ENCODE data around the gene CENPQ.
A peak's percentile ranks its signal among the peaks of the same experiment; 100 is the strongest.
"Not testable (repeated sequence)": the region's sequence is repeated elsewhere in the genome, so short reads cannot be mapped to it uniquely, and the experiment has no call there.

CENPQ gene

GRCh38 chr6:49462927-49463611 lies at the start of gene CENPQ, which contains the start of gene MMUT:
Gene CENPQ, plus strand, starts transcription at chr6:49463370. Its CDS starts 6,807 bp downstream, at chr6:49470177.
Gene MMUT, minus strand, starts transcription at chr6:49463253. Its CDS starts 3,787 bp downstream, at chr6:49459466.
- DNase-seq (ENCODE audit: extremely low read depth in 1 of 2, low read depth in 1 of 2) = peak; percentile 78 to 90

- no peak for DNase-seq (ENCODE audit: extremely low read depth in 1 of 2, low read depth in 1 of 2)
These were observed 47.8 kb upstream of the CENPQ start for GRCh38 chr6:49415358-49415757.

- no peak for DNase-seq (ENCODE audit: extremely low read depth in 1 of 2, low read depth in 1 of 2)
These were observed 47.0 kb upstream of the CENPQ start for GRCh38 chr6:49416195-49416594.

- DNase-seq (ENCODE audit: extremely low read depth in 1 of 2, low read depth in 1 of 2) = no peak
These were observed 39.4 kb upstream of the CENPQ start for GRCh38 chr6:49423817-49424216.

- DNase-seq (ENCODE audit: extremely low read depth in 1 of 2, low read depth in 1 of 2) = no peak
These were observed 33.0 kb upstream of the CENPQ start for GRCh38 chr6:49430187-49430586.

GRCh38 chr6:49430866-49431265 lies 32.3 kb upstream of the CENPQ start:
- DNase-seq (ENCODE audit: extremely low read depth in 1 of 2, low read depth in 1 of 2) = no peak

- DNase-seq (ENCODE audit: extremely low read depth in 1 of 2, low read depth in 1 of 2) = no peak
These were observed 9.9 kb upstream of the CENPQ start for GRCh38 chr6:49453221-49453620.

GRCh38 chr6:49454787-49455709 lies 8.1 kb upstream of the CENPQ start:
- DNase-seq (ENCODE audit: extremely low read depth in 1 of 2, low read depth in 1 of 2) = no peak

- DNase-seq (ENCODE audit: extremely low read depth in 1 of 2, low read depth in 1 of 2) = no peak
These were observed 5.4 kb upstream of the CENPQ start for GRCh38 chr6:49457771-49458170.

- no peak for DNase-seq (ENCODE audit: extremely low read depth in 1 of 2, low read depth in 1 of 2)
These were observed 1.1 kb upstream of the CENPQ start for GRCh38 chr6:49462071-49462470.

- no peak for DNase-seq (ENCODE audit: extremely low read depth in 1 of 2, low read depth in 1 of 2)
These were observed 607 bp upstream of the CENPQ start for GRCh38 chr6:49462599-49462926.

- no peak for DNase-seq (ENCODE audit: extremely low read depth in 1 of 2, low read depth in 1 of 2)
These were observed 420 bp downstream of the CENPQ start for GRCh38 chr6:49463612-49463967.

GRCh38 chr6:49464691-49465090 lies 1.5 kb downstream of the CENPQ start:
- no peak for DNase-seq (ENCODE audit: extremely low read depth in 1 of 2, low read depth in 1 of 2)

- DNase-seq (ENCODE audit: extremely low read depth in 1 of 2, low read depth in 1 of 2) = no peak
These were observed 4.9 kb downstream of the CENPQ start for GRCh38 chr6:49468042-49468441.

GRCh38 chr6:49476564-49476963 lies 13.4 kb downstream of the CENPQ start:
- DNase-seq (ENCODE audit: extremely low read depth in 1 of 2, low read depth in 1 of 2) = not testable (repeated sequence)

GRCh38 chr6:49479308-49479970 lies 16.3 kb downstream of the CENPQ start:
- DNase-seq (ENCODE audit: extremely low read depth in 1 of 2, low read depth in 1 of 2) = no peak

GRCh38 chr6:49481846-49482245 lies 18.7 kb downstream of the CENPQ start:
- DNase-seq (ENCODE audit: extremely low read depth in 1 of 2, low read depth in 1 of 2) = not testable (repeated sequence)

GRCh38 chr6:49483380-49483779 lies 20.2 kb downstream of the CENPQ start:
- DNase-seq (ENCODE audit: extremely low read depth in 1 of 2, low read depth in 1 of 2) = not testable (repeated sequence)

- no peak for DNase-seq (ENCODE audit: extremely low read depth in 1 of 2, low read depth in 1 of 2)
These were observed 27.5 kb downstream of the CENPQ start for GRCh38 chr6:49490633-49491032.

GRCh38 chr6:49497304-49497703 lies 34.1 kb downstream of the CENPQ start:
- no peak for DNase-seq (ENCODE audit: extremely low read depth in 1 of 2, low read depth in 1 of 2)

GRCh38 chr6:49499126-49499525 lies 36.0 kb downstream of the CENPQ start:
- DNase-seq (ENCODE audit: extremely low read depth in 1 of 2, low read depth in 1 of 2) = no peak

- DNase-seq (ENCODE audit: extremely low read depth in 1 of 2, low read depth in 1 of 2) = no peak
These were observed 36.5 kb downstream of the CENPQ start, which contains the start of gene GLYATL3 for GRCh38 chr6:49499623-49500022. Gene GLYATL3, plus strand, starts transcription at chr6:49499923. Its CDS starts 12,068 bp downstream, at chr6:49511991.

Data from stimulated activated CD8-positive, alpha-beta memory T cell treated with anti-CD3 and anti-CD28 coated beads, Interleukin-7, amount 100 ng/mL, for 48 hours (primary cell).